HG02763 (cell line): ENCODE results near the gene GABRB1.

Source experiments
- ATAC-seq: cut with Tn5 transposase; IDR thresholded peaks from one replicate; pipeline ENCODE4 v1.9.1; 2021; ENCODE audit warnings: mild to moderate bottlenecking, moderate library complexity; ENCODE audit not compliant: unreplicated experiment

The GABRB1 gene

GRCh38 chr4:47031011-47031678 is at the start of gene GABRB1:
Gene GABRB1 (plus strand): TSS chr4:47031567.
- no peak for ATAC-seq

GRCh38 chr4:46984781-46985180 is 46.6 kb upstream of the GABRB1 start:
- no peak for ATAC-seq

- no peak for ATAC-seq
Measured at GRCh38 chr4:46986922-46987638, 44.3 kb upstream of the GABRB1 start.

- ATAC-seq = no peak
Measured at GRCh38 chr4:46992338-46992737, 39.0 kb upstream of the GABRB1 start.

GRCh38 chr4:46993075-46994006 is 38.0 kb upstream of the GABRB1 start, which contains the start of gene GABRA4:
Gene GABRA4 (minus strand): TSS chr4:46993581. CDS start chr4:46993424, 157 bp downstream.
- ATAC-seq = no peak

- no peak for ATAC-seq
Measured at GRCh38 chr4:46994007-46994405, 37.4 kb upstream of the GABRB1 start.

- ATAC-seq = no peak
Measured at GRCh38 chr4:46999566-46999965, 31.8 kb upstream of the GABRB1 start.

- ATAC-seq = no peak
Measured at GRCh38 chr4:47000406-47000805, 31.0 kb upstream of the GABRB1 start.

- ATAC-seq = no peak
Measured at GRCh38 chr4:47002580-47002979, 28.8 kb upstream of the GABRB1 start.

GRCh38 chr4:47010347-47010911 is 20.9 kb upstream of the GABRB1 start:
- ATAC-seq = peak; percentile 17

- ATAC-seq = peak; percentile 91
Measured at GRCh38 chr4:47010912-47011446, 20.4 kb upstream of the GABRB1 start.

GRCh38 chr4:47012676-47013075 is 18.7 kb upstream of the GABRB1 start:
- no peak for ATAC-seq

GRCh38 chr4:47013373-47013772 is 18.0 kb upstream of the GABRB1 start:
- ATAC-seq = no peak

- no peak for ATAC-seq
Measured at GRCh38 chr4:47017081-47017480, 14.3 kb upstream of the GABRB1 start.

GRCh38 chr4:47017494-47017893 is 13.9 kb upstream of the GABRB1 start:
- ATAC-seq = no peak

GRCh38 chr4:47031751-47032404 is 511 bp downstream of the GABRB1 start:
- no peak for ATAC-seq

- peak; percentile 93 for ATAC-seq
Measured at GRCh38 chr4:47032405-47033106, 1.2 kb downstream of the GABRB1 start.

- no peak for ATAC-seq
Measured at GRCh38 chr4:47038263-47038662, 6.9 kb downstream of the GABRB1 start.

GRCh38 chr4:47040828-47041227 is 9.5 kb downstream of the GABRB1 start:
- ATAC-seq = no peak

- ATAC-seq = no peak
Measured at GRCh38 chr4:47043821-47044220, 12.5 kb downstream of the GABRB1 start.
